Fibroblast of pulmonary artery (primary cell): ENCODE data around the gene CR1.

Experiments used
- DNase-seq: peaks from one replicate; pipeline ENCODE4 v3.0.0-alpha.2; 2010; ENCODE audit warnings: low read depth
- H3K4me3 ChIP-seq: replicated peaks from 2 replicates; pipeline ENCODE4 v1.5.1; 2011; ENCODE audit warnings: low read depth, mild to moderate bottlenecking, control low read depth, low read length, moderate library complexity
- TF ChIP-seq, protein P1 (sequence below): IDR thresholded peaks from 2 replicates; pipeline ENCODE4 v1.5.1; 2011; ENCODE audit warnings: mild to moderate bottlenecking, control low read depth, low read length, inconsistent platforms; ENCODE audit errors: missing control alignments

Gene CR1

DNA sequence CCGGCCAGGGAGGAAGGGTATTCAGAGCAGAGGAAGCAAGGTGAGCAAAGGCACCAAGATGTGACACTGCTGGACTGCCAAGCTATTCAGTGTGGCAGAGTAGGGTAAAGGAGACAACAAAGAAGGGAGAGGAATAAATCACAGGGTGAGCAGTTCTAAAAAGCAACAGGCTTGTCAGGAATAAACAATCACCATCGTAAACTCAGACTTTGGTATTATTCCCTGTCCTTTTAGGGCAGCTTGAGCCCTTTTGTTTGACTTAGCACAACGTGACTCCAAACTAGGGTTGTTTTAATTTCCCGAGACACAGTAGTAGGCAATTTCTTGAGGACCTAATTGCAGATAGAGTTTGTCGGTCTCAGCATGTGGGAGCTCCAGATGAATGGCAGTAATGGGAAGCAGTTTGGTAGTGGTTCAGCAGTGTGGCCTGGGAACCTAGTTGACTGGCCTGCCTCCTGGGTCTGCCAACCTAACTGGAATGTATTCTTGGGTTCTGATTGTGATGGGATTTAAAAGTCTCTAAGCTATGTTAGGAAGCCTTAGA is 153.3 kb downstream of the CR1 start:
- TF ChIP-seq, protein P1, sequence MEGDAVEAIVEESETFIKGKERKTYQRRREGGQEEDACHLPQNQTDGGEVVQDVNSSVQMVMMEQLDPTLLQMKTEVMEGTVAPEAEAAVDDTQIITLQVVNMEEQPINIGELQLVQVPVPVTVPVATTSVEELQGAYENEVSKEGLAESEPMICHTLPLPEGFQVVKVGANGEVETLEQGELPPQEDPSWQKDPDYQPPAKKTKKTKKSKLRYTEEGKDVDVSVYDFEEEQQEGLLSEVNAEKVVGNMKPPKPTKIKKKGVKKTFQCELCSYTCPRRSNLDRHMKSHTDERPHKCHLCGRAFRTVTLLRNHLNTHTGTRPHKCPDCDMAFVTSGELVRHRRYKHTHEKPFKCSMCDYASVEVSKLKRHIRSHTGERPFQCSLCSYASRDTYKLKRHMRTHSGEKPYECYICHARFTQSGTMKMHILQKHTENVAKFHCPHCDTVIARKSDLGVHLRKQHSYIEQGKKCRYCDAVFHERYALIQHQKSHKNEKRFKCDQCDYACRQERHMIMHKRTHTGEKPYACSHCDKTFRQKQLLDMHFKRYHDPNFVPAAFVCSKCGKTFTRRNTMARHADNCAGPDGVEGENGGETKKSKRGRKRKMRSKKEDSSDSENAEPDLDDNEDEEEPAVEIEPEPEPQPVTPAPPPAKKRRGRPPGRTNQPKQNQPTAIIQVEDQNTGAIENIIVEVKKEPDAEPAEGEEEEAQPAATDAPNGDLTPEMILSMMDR: no peak
- H3K4me3 ChIP-seq: no peak overlapping the region
- DNase-seq: no peak

DNA sequence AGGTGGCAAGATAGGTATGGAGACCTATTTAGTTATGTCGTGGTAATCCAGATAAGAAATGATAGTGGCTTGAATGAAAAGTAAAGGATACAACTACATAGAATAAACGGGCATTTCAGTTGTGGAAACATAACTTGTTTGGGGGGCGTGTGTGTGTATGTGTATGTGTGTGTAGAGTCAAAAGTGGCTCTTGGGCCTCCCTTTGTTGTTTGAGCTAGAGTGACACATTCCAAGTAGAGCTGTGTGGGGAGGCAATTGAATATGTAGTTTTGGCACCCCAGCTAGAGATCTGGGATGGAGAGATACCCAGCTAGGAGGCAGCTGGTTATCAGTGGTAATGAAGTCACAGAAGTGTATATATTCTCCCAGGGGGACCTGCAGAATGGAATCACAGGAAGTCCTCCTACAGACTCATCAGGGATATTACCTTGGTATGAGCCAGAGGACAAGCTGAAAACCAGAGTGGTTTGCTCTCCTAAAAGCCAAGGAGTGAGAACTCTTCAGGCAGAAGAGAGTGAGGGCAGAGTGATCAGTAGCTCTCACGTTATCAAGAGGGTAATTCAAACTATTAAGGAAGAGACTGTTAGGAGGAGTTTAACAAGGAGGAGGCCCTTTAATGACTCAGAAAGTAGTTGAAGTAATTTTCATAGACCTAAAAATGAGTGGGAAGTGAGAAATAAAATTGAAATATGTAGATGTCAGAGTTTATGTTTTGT is 154.1 kb downstream of the CR1 start:
- DNase-seq: no peak
- no peak overlapping the region for H3K4me3 ChIP-seq
- TF ChIP-seq, protein P1: no peak

DNA sequence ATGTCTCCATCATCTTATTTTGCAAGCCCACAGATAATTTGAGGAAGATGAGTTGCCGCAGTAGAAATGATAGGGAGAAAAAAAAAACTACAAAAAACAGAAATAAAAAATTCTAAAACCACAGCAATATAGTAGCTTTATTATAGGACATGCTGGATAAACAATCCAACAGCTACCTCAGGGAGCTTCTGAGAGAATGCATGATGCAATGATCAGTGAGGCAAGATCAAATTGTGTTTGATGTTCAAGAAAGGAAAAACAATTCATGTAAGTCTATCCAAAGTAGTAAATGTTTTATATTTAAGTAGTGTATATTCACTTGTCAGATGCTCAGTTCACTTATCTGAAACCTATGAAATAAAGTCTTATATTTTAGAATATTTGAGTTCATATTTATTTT is 155.6 kb downstream of the CR1 start:
- no peak overlapping the region for H3K4me3 ChIP-seq
- TF ChIP-seq, protein P1: no peak
- no peak for DNase-seq

DNA sequence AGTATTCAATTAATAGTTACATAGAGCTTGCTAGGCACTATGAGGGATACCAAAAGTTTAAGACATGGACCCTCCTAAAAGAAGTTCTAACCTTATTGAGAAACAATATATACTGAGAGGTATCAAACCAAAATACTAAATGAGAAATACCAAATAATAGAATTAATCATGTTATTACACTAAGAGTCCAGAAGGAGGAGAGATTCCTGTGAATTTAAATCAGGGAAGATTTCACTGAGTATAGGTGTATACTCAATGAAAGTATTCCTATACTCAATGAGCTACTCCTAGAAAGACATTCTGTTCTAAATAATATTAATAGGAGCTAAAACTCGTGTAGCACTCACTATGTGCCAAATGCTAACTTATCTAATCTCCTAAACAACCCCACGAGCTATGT is 158.4 kb downstream of the CR1 start:
- H3K4me3 ChIP-seq: no peak overlapping the region
- TF ChIP-seq, protein P1: peak; percentile 21
- peak; percentile 8 for DNase-seq

DNA sequence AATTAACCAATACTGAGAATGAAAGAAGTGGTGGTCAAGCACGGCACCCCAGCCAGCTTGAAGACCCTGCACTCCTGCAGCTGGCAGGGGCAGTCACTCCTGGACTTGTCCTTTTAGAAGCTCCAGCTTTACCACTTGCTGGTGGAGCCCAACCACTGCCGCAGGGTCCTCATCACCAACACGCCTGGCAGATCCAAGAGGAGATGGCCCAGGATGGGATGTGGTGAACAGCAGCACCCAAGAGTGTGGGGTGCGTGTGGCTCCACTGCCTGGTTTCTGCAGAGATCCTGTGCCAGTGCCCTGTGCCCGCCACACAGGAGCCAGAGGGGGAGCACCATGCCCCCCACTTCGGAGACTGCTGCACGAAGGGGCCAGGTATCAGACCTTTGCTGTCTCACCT is 162.5 kb downstream of the CR1 start:
- no peak for DNase-seq
- TF ChIP-seq, protein P1: no peak

DNA sequence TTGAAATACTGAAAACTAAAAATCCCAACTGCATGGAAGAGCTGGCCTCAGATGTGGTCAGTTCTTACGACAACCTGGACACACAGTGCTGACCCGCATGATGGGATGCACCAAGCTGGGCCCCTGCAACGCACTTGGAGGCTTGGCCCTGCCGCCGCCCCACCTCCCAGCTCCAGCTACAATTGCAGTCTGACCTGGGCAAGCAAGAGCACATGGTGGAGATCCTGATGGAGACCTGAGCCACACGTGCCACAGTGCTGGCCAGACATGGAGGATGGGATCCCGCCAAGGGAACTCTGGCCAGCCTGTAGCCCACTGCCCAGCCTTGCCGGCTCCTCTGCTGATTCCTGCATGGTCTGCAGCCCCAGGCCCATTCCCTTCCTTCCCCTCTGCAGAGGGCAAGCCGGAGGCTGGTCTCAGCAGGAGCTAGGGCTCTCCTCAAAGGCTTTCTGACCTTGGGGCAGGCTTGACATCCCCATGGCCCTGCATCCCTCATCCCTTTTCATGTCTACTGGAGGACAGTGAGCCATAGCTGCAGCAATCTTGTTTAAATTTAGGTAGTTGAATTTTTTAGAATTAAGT is 163.0 kb downstream of the CR1 start:
- TF ChIP-seq, protein P1: no peak

More for the DNA sequence above, 162.5 kb downstream of the CR1 start:
- no peak overlapping the region for H3K4me3 ChIP-seq

More for the DNA sequence above, 163.0 kb downstream of the CR1 start:
- H3K4me3 ChIP-seq: no peak overlapping the region
- no peak for DNase-seq
